Myocyte (in vitro differentiated cells): ENCODE data around the gene SEC23IP. TPM values are rescaled to one million over a fixed set of nuclear protein-coding genes. Genes with fewer than 3 reads are reported as not detected.

Source experiments
- microRNA-seq: library from miRNA; unstranded; fragments of <30 nt; microRNA quantifications from one replicate; pipeline ENCODE4, GENCODE V29; 2016
- total RNA-seq: library from RNA; depleted of rRNA; stranded (reverse); fragments of >200 nt; gene quantifications from 2 replicates; pipeline ENCODE4 v1.2.3, GENCODE V29; 2014

Gene SEC23IP
- total RNA-seq, 1 donor from 2014 or later, result 29.0 TPM

Small RNA genes within 50 kb of the gene (microRNA-seq; reads per million reads assigned to microRNA genes)
- not detected for gene MIR4682

Other genes with a start within 250 kb of the SEC23IP start
- 18.7 and 42.6 TPM in 2 replicates for gene BAG3, start 241.3 kb upstream of the SEC23IP start, total RNA-seq
- 11.4 and 34.9 TPM in 2 replicates for gene INPP5F, start 166.7 kb upstream of the SEC23IP start, total RNA-seq
- gene MCMBP, start 19.9 kb upstream of the SEC23IP start, total RNA-seq, result 27.3 and 36.6 TPM in 2 replicates